ENCODE results near the gene TRAF3IP1. TPM values are rescaled to one million over a fixed set of nuclear protein-coding genes. Genes with fewer than 3 reads are reported as not detected.

The TRAF3IP1 gene
- total RNA-seq, 1 donor from 2014 or later, result 12.7 TPM

Other genes with a start within 250 kb of the TRAF3IP1 start
- 0.07 and 0.26 TPM in 2 replicates for gene ESPNL, start 220.2 kb upstream of the TRAF3IP1 start, total RNA-seq
- not detected in 2 replicates for gene KLHL30, start 181.8 kb upstream of the TRAF3IP1 start, total RNA-seq
- gene ERFE, start 161.5 kb upstream of the TRAF3IP1 start, total RNA-seq, result 0.24 and 0.37 TPM in 2 replicates
- gene ILKAP, start 116.8 kb upstream of the TRAF3IP1 start, total RNA-seq, result 74.4 and 77.4 TPM in 2 replicates
- gene HES6, start 80.5 kb upstream of the TRAF3IP1 start, total RNA-seq, result 10.2 and 10.3 TPM in 2 replicates
- 18.3 and 21.9 TPM in 2 replicates for gene PER2, start 31.9 kb upstream of the TRAF3IP1 start, total RNA-seq
- 33.9 and 34.8 TPM in 2 replicates for gene ASB1, start 106.4 kb downstream of the TRAF3IP1 start, total RNA-seq